SK-N-SH (cell line): ENCODE data around the gene LRRC2. TPM values are rescaled to one million over a fixed set of nuclear protein-coding genes. Genes with fewer than 3 reads are reported as not detected.

Experiments
- CTCF ChIA-PET: fragments of 300-600, 350-600 bp; formaldehyde crosslinking; extraction: SDS; loops from one replicate; lab custom pipeline; 2021; lab: Yijun Ruan, JAX
- POLR2A ChIA-PET: fragments of 350-600 bp; sonication (Branson Sonifier 250); formaldehyde crosslinking; extraction: SDS; loops from one replicate; lab custom pipeline; 2020; ENCODE audit warnings: antibody characterized with exemption, inconsistent platforms; lab: Yijun Ruan, JAX
- DNase-seq: peaks from one replicate; pipeline ENCODE4 v3.0.0; 2012
- H2AFZ ChIP-seq: fragments of 200-600 bp; sonication (generic); 2 replicates; pipeline ENCODE4 v1.8.1; 2016; ENCODE audit warnings: antibody characterized with exemption, mild to moderate bottlenecking, low read depth
- H3F3A ChIP-seq: fragments of 200-600 bp; sonication (generic); replicated peaks from 2 replicates; pipeline ENCODE3; 2016; ENCODE audit warnings: antibody characterized with exemption, mild to moderate bottlenecking; ENCODE audit not compliant: insufficient read depth
- H3K27ac ChIP-seq, 2 experiments: fragments of 200-500 bp in 1 of 2; fragments of 200-600 bp in 1 of 2; sonication (Bioruptor generic) in 1 of 2; sonication (generic), shearing (Covaris generic) in 1 of 2; 2 replicates each; pipeline versions ENCODE4 v1.5.1 to v1.6.1; 2014 to 2016; ENCODE audit warnings: low read depth in 2 of 2, inconsistent platforms in 1 of 2, low read length in 1 of 2, mild to moderate bottlenecking in 1 of 2, mixed read lengths in 1 of 2
- H3K27me3 ChIP-seq: fragments of 200-600 bp; sonication (generic), shearing (Covaris generic); 2 replicates; pipeline ENCODE4 v1.6.1; 2016; ENCODE audit warnings: mixed run types; ENCODE audit not compliant: insufficient read depth
- H3K36me3 ChIP-seq, 2 experiments: fragments of 200-500 bp in 1 of 2; fragments of 200-600 bp in 1 of 2; sonication (Bioruptor generic) in 1 of 2; sonication (generic) in 1 of 2; replicated peaks in 1 of 2; 2 replicates each; pipeline versions ENCODE3 to v1.5.1; 2014 to 2016; ENCODE audit warnings: low read length in 1 of 2, mild to moderate bottlenecking in 1 of 2; ENCODE audit not compliant: insufficient read depth in 2 of 2, control insufficient read depth in 1 of 2
- H3K4me1 ChIP-seq, 2 experiments: fragments of 200-500 bp in 1 of 2; fragments of 200-600 bp in 1 of 2; sonication (Bioruptor generic) in 1 of 2; sonication (generic), shearing (Covaris generic) in 1 of 2; 2 replicates each; pipeline versions ENCODE4 v1.5.1 to v1.6.1; 2014 to 2016; ENCODE audit warnings: low read depth in 1 of 2, low read length in 1 of 2, mixed run types in 1 of 2; ENCODE audit not compliant: insufficient read depth in 2 of 2, control insufficient read depth in 1 of 2
- H3K4me2 ChIP-seq: fragments of 200-600 bp; sonication (generic), shearing (Covaris generic); 2 replicates; pipeline ENCODE4 v1.6.1; 2017; ENCODE audit warnings: mixed run types
- H3K4me3 ChIP-seq, 2 experiments: fragments of 200-500 bp in 1 of 2; fragments of 200-600 bp in 1 of 2; sonication (Bioruptor generic) in 1 of 2; sonication (generic), shearing (Covaris generic) in 1 of 2; 2 replicates each; pipeline versions ENCODE4 v1.5.1 to v1.8.1; 2014 to 2016; ENCODE audit warnings: low read depth in 2 of 2, inconsistent platforms in 1 of 2, low read length in 1 of 2, mild to moderate bottlenecking in 1 of 2, mixed read lengths in 1 of 2, moderate library complexity in 1 of 2
- H3K79me2 ChIP-seq: fragments of 200-600 bp; sonication (generic); 2 replicates; pipeline ENCODE4 v1.8.1; 2017; ENCODE audit warnings: mild to moderate bottlenecking; ENCODE audit not compliant: insufficient read depth
- H3K9ac ChIP-seq: fragments of 200-600 bp; sonication (generic); 2 replicates; pipeline ENCODE4 v1.6.1; 2017; ENCODE audit warnings: mixed run types
- H3K9me2 ChIP-seq: fragments of 200-600 bp; sonication (generic); 2 replicates; pipeline ENCODE4 v1.6.1; 2017; ENCODE audit warnings: mixed run types
- H3K9me3 ChIP-seq: fragments of 200-600 bp; sonication (generic); 2 replicates; pipeline ENCODE4 v1.6.1; 2017; ENCODE audit warnings: mixed run types, mild to moderate bottlenecking, moderate library complexity
- H4K20me1 ChIP-seq: fragments of 200-600 bp; sonication (generic); 2 replicates; pipeline ENCODE4 v1.6.1; 2017; ENCODE audit warnings: mild to moderate bottlenecking, mixed run types; ENCODE audit not compliant: insufficient read depth
- ELF1 ChIP-seq: IDR thresholded peaks from 2 replicates; pipeline ENCODE4 v1.4.0; 2012
- FOXJ3 ChIP-seq: sonication (generic); formaldehyde crosslinking; IDR thresholded peaks from 2 replicates; pipeline ENCODE4 v1.5.1; 2020; ENCODE audit warnings: mild to moderate bottlenecking, missing genetic modification reagents
- MEF2A ChIP-seq: IDR thresholded peaks from 2 replicates; pipeline ENCODE4 v1.4.0; 2012; ENCODE audit warnings: low read depth, borderline replicate concordance
- MXI1 ChIP-seq: IDR thresholded peaks from 2 replicates; pipeline ENCODE4 v1.6.1; 2012; ENCODE audit warnings: mild to moderate bottlenecking, low read depth, low read length, improper control_type of control experiment
- NRF1 ChIP-seq: IDR thresholded peaks from 2 replicates; pipeline ENCODE4 v1.6.1; 2012; ENCODE audit warnings: low read depth, mild to moderate bottlenecking, low read length
- POLR2AphosphoS5 ChIP-seq: IDR thresholded peaks from 2 replicates; pipeline ENCODE4 v1.6.1; 2012; ENCODE audit warnings: low read depth, low read length
- RCOR1 ChIP-seq: fragments of 150-350 bp; IDR thresholded peaks from 2 replicates; pipeline ENCODE4 v1.6.1; 2017; ENCODE audit warnings: antibody characterized with exemption, low read length
- RFX5 ChIP-seq: IDR thresholded peaks from 2 replicates; pipeline ENCODE4 v1.6.1; 2012; ENCODE audit warnings: mild to moderate bottlenecking, improper control_type of control experiment, low read length
- RXRA ChIP-seq: IDR thresholded peaks from 2 replicates; pipeline ENCODE4 v1.4.0; 2012; ENCODE audit warnings: low read depth, mild to moderate bottlenecking, borderline replicate concordance
- SMC3 ChIP-seq: IDR thresholded peaks from 2 replicates; pipeline ENCODE4 v1.6.1; 2012; ENCODE audit warnings: low read depth, low read length, improper control_type of control experiment
- TEAD4 ChIP-seq: IDR thresholded peaks from 2 replicates; pipeline ENCODE4 v1.4.0; 2012; ENCODE audit warnings: mild to moderate bottlenecking, borderline replicate concordance; ENCODE audit not compliant: insufficient read depth
- USF1 ChIP-seq: IDR thresholded peaks from 2 replicates; pipeline ENCODE4 v1.4.0; 2012; ENCODE audit warnings: low read depth, borderline replicate concordance
- ZBTB33 ChIP-seq: IDR thresholded peaks from 2 replicates; pipeline ENCODE4 v1.4.0; 2012; ENCODE audit warnings: low read depth, borderline replicate concordance
- WGBS: methylation state at CpG from one replicate; pipeline ENCODE4 v1.1.6; 2017; ENCODE audit warnings: low lambda C conversion rate; 5-methylcytosine and 5-hydroxymethylcytosine counted together
- polyA plus RNA-seq, 3 experiments: library from polyadenylated mRNA; depleted of rRNA; stranded (reverse); fragments of >200 nt; gene quantifications; 2 replicates each; pipeline ENCODE4 v1.2.3, GENCODE V29; 2012
- TF ChIP-seq, protein P1 (sequence below): IDR thresholded peaks from 2 replicates; pipeline ENCODE4; 2012

Gene LRRC2
- polyA plus RNA-seq, 1 of the 3 experiments (the other 2 are of a cell fraction), result 0.13 TPM

GRCh38 chr3:46471371-46471914 is 94.7 kb downstream of the LRRC2 start:
- no peak for TF ChIP-seq USF1
- TF ChIP-seq NRF1, result no peak
- TF ChIP-seq TEAD4, result no peak
- no peak for TF ChIP-seq POLR2AphosphoS5
- TF ChIP-seq ZBTB33, result no peak
- TF ChIP-seq FOXJ3, result no peak
- no peak for TF ChIP-seq MEF2A
- no peak for TF ChIP-seq RXRA
- no peak for TF ChIP-seq SMC3
- no peak for TF ChIP-seq RFX5
- TF ChIP-seq, protein P1, sequence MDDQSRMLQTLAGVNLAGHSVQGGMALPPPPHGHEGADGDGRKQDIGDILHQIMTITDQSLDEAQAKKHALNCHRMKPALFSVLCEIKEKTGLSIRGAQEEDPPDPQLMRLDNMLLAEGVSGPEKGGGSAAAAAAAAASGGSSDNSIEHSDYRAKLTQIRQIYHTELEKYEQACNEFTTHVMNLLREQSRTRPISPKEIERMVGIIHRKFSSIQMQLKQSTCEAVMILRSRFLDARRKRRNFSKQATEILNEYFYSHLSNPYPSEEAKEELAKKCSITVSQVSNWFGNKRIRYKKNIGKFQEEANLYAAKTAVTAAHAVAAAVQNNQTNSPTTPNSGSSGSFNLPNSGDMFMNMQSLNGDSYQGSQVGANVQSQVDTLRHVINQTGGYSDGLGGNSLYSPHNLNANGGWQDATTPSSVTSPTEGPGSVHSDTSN, result no peak
- no peak for TF ChIP-seq MXI1
- TF ChIP-seq RCOR1, result no peak
- TF ChIP-seq, all 33 proteins: peak for 0

GRCh38 chr3:46470831-46471230 is 95.3 kb downstream of the LRRC2 start:
- ChIA-PET POLR2A (no interaction called here), CTCF (interaction anchor here (1.0 to 11.6 kb wide), 4 partner anchors 8 to 21 kb away, joined by 3 to 77 read pairs (median 6); no protein-coding TSS in a partner anchor)
- H3K36me3 ChIP-seq, result no peaks in the 10 kb centered on the region
- H3K4me1 ChIP-seq, result no peaks in the 10 kb centered on the region; a peak in 1 of 4 replicates
- H3K9ac ChIP-seq, result no peak overlapping the region
- H3K4me3 ChIP-seq, result no peak overlapping the region
- H3K79me2 ChIP-seq, result no peaks in the 10 kb centered on the region
- H3K27me3 ChIP-seq, result peaks cover 5% of the 10 kb centered on the region; the same call in 1 of the 2 replicates
- no peaks in the 10 kb centered on the region; the same call in 1 of the 2 replicates for H3K9me3 ChIP-seq
- H3K4me2 ChIP-seq, result no peak overlapping the region
- DNase-seq, result no peak
- H4K20me1 ChIP-seq, result no peaks in the 10 kb centered on the region
- no peak overlapping the region for H3K27ac ChIP-seq
- no peaks in the 10 kb centered on the region for H3K9me2 ChIP-seq
- H2AFZ ChIP-seq, result no peak overlapping the region
- WGBS, result 39% methylated on average over 4 of the region's 4 CpGs
- no peaks in the 10 kb centered on the region for H3F3A ChIP-seq
- no peak for TF ChIP-seq SMC3
- TF ChIP-seq ELF1, result no peak

More at GRCh38 chr3:46471371-46471914, 94.7 kb downstream of the LRRC2 start:
- no peaks in the 10 kb centered on the region; the same call in 1 of the 2 replicates for H3K9me3 ChIP-seq
- ChIA-PET POLR2A (no interaction called here), CTCF (interaction anchor here (1.0 to 11.6 kb wide), 3 partner anchors 9 to 21 kb away, joined by 3 to 77 read pairs (median 7); no protein-coding TSS in a partner anchor)
- no peaks in the 10 kb centered on the region for H3K9me2 ChIP-seq
- no peaks in the 10 kb centered on the region for H4K20me1 ChIP-seq
- H3K79me2 ChIP-seq, result no peaks in the 10 kb centered on the region
- 32% methylated on average over 3 of the region's 5 CpGs for WGBS
- H3K27ac ChIP-seq, result no peak overlapping the region
- no peaks in the 10 kb centered on the region; a peak in 1 of 4 replicates for H3K4me1 ChIP-seq
- H3K9ac ChIP-seq, result no peak overlapping the region
- no peak overlapping the region for H2AFZ ChIP-seq
- no peak overlapping the region for H3K4me2 ChIP-seq
- H3F3A ChIP-seq, result no peaks in the 10 kb centered on the region
- DNase-seq, result no peak
- no peaks in the 10 kb centered on the region for H3K36me3 ChIP-seq
- H3K4me3 ChIP-seq, result no peak overlapping the region
- H3K27me3 ChIP-seq, result peaks cover 5% of the 10 kb centered on the region; the same call in 1 of the 2 replicates
